NT2/D1 (cell line): ENCODE measurements around the gene LGALS12.

Experiments used
- SUZ12 ChIP-seq: IDR thresholded peaks from 2 replicates; pipeline ENCODE4 v1.6.1; 2011; ENCODE audit not compliant: insufficient read length, insufficient read depth; ENCODE audit errors: extremely low read depth
- YY1 ChIP-seq: IDR thresholded peaks from 2 replicates; pipeline ENCODE4 v1.6.1; 2011; ENCODE audit not compliant: insufficient read length, insufficient read depth
- ZNF274 ChIP-seq: IDR thresholded peaks from 2 replicates; pipeline ENCODE4 v1.6.1; 2011; ENCODE audit warnings: mild to moderate bottlenecking, low read depth, low read length

- no peak for TF ChIP-seq ZNF274
- TF ChIP-seq YY1, result no peak
- no peak for TF ChIP-seq SUZ12
Measured at GRCh38 chr11:63536669-63537292, 30.9 kb downstream of the LGALS12 start, which contains the start of gene PLAAT4.
